ENCODE results near the gene GREB1L.

GREB1L gene

DNA sequence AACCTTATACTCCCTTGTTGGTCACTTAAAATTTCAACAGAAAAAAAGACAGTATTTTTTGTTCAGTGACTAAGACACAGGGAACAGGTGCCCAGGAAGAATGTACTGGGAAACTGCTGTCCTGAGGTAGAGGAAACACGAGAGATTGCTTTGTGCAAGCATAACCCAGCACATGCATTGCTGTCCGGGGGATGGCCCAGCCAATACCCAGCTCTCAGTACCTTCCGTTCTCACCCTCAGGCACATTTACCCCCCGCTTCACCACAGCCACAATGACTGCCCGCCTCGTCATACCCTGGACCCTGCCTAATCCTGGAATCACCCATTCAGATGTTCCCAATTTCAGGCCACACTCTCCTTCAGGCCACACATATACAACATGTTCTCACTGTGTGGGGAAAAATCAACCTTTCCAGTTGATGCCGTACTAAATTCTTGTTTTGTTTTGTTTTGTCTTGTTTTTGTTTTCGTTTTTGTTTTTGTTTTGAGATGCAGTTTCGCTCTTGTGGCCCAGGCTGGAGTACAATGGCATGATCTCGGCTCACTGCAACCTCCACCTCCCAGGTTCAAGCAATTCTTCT lies 217.8 kb downstream of the GREB1L start:
- no peak overlapping the region for H3K4me3 ChIP-seq (ENCODE audit: insufficient read length, low read depth)
- no peaks in the 10 kb centered on the region for H3K27me3 ChIP-seq (ENCODE audit: insufficient read depth, insufficient read length)
- TF ChIP-seq YY1 (IDR thresholded peaks at IDR 0.05; ENCODE audit: insufficient read depth, insufficient read length) = no peak
- TF ChIP-seq SUZ12 (IDR thresholded peaks at IDR 0.05; ENCODE audit: extremely low read depth, insufficient read depth, insufficient read length) = no peak
- no peak for TF ChIP-seq ZNF274 (IDR thresholded peaks at IDR 0.05; ENCODE audit: low read depth, low read length)
- H3K4me1 ChIP-seq (ENCODE audit: insufficient read depth, insufficient read length) = no peaks in the 10 kb centered on the region
- no peaks in the 10 kb centered on the region for H3K9me3 ChIP-seq (ENCODE audit: insufficient read depth, low read length)
- H3K36me3 ChIP-seq (ENCODE audit: insufficient read depth, insufficient read length, low read length) = no peaks in the 10 kb centered on the region
- DNase-seq (ENCODE audit: low read depth, low spot score) = no peak
- no peak overlapping the region for H3K9ac ChIP-seq (ENCODE audit: insufficient read length, low read depth)

DNA sequence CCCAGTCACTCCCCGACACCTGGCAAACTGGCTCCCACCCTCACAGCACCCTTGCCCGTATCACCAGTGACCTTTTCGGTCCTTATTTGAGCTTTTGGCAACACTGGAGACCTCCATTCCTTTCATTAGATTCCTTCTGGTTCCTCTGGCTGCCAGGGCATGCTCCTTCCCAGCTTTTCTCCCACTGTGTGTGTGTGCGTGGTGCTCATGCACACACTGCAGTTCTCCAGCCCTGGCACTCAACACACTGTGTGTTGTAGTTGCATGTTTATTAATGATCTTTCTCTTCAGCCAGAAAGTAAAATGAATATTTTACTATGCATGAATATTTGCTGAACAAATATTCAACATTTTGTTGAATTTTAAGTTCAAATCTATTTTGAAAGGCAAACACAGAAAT lies 219.4 kb downstream of the GREB1L start:
- TF ChIP-seq SUZ12 (IDR thresholded peaks at IDR 0.05; ENCODE audit: extremely low read depth, insufficient read depth, insufficient read length) (no peak), YY1 (IDR thresholded peaks at IDR 0.05; ENCODE audit: insufficient read depth, insufficient read length) (no peak), ZNF274 (IDR thresholded peaks at IDR 0.05; ENCODE audit: low read depth, low read length) (no peak)
- H3K9ac ChIP-seq (ENCODE audit: insufficient read length, low read depth) = no peak overlapping the region
- H3K9me3 ChIP-seq (ENCODE audit: insufficient read depth, low read length) = no peaks in the 10 kb centered on the region

DNA sequence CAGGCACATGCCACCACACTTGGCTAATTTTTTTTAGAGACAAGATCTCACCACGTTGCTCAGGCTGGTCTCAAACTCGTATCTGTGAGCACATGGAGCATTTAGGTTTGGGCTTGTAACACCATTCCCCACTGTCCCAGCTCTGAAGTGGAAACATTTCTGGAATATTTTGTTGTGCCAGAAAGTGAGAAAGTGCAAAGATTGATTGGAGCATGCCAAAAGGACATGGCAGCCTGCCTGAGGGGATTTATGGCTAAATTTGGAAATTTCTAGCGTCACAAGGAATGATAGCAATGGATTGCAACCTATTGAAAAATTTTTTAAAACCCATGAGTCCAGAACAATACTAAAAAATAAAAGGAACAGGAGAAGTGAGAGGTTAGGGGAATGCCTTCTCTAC lies 221.7 kb downstream of the GREB1L start:
- no peak overlapping the region for H3K9ac ChIP-seq (ENCODE audit: insufficient read length, low read depth)
- no peaks in the 10 kb centered on the region for H3K4me1 ChIP-seq (ENCODE audit: insufficient read depth, insufficient read length)
- no peaks in the 10 kb centered on the region for H3K27me3 ChIP-seq (ENCODE audit: insufficient read depth, insufficient read length)
- H3K4me3 ChIP-seq (ENCODE audit: insufficient read length, low read depth) = no peak overlapping the region
- DNase-seq (ENCODE audit: low read depth, low spot score) = no peak
- H3K9me3 ChIP-seq (ENCODE audit: insufficient read depth, low read length) = no peaks in the 10 kb centered on the region
- H3K36me3 ChIP-seq (ENCODE audit: insufficient read depth, insufficient read length, low read length) = no peaks in the 10 kb centered on the region
- TF ChIP-seq SUZ12 (IDR thresholded peaks at IDR 0.05; ENCODE audit: extremely low read depth, insufficient read depth, insufficient read length) (no peak), YY1 (IDR thresholded peaks at IDR 0.05; ENCODE audit: insufficient read depth, insufficient read length) (no peak), ZNF274 (IDR thresholded peaks at IDR 0.05; ENCODE audit: low read depth, low read length) (no peak)

More for the DNA sequence above, 219.4 kb downstream of the GREB1L start:
- DNase-seq (ENCODE audit: low read depth, low spot score) = no peak
- Histone ChIP-seq H3K36me3 (ENCODE audit: insufficient read depth, insufficient read length, low read length) (no peaks in the 10 kb centered on the region), H3K27me3 (ENCODE audit: insufficient read depth, insufficient read length) (no peaks in the 10 kb centered on the region), H3K4me3 (ENCODE audit: insufficient read length, low read depth) (no peak overlapping the region), H3K4me1 (ENCODE audit: insufficient read depth, insufficient read length) (no peaks in the 10 kb centered on the region)

DNA sequence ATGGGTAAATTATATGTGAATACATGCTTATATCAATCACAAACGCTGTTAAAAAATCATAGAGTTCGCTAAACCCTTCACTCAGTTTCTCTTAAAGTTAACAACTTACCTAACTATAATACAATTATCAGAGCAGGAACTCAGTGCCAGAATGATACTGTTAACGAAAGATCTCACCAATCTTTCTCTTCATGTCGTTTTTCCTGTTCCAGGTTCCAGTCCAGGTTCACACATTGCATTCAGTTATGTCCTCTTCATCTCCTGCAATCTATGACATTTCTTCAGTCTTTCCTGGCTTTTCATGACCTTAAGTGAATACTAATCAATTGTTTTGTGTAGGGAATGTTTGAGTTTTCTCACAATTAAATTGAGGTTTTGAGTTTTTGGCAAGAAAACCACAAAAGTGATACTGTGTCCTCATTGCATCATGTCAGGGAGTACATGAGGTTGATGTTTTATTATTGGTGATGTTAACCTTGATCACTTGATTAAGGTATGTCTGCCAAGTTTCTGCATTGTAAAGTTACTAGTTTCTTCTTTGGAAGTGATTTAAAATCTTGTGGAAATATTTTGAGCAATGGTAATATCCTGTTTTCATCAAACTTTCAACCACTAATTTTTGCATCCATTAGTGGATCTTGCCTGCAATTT lies 226.6 kb downstream of the GREB1L start:
- H3K4me3 ChIP-seq (ENCODE audit: insufficient read length, low read depth) = no peak overlapping the region
- no peak for TF ChIP-seq SUZ12 (IDR thresholded peaks at IDR 0.05; ENCODE audit: extremely low read depth, insufficient read depth, insufficient read length)
- DNase-seq (ENCODE audit: low read depth, low spot score) = no peak
- no peaks in the 10 kb centered on the region for H3K27me3 ChIP-seq (ENCODE audit: insufficient read depth, insufficient read length)
- no peak overlapping the region for H3K9ac ChIP-seq (ENCODE audit: insufficient read length, low read depth)
- H3K4me1 ChIP-seq (ENCODE audit: insufficient read depth, insufficient read length) = no peaks in the 10 kb centered on the region
- H3K9me3 ChIP-seq (ENCODE audit: insufficient read depth, low read length) = no peaks in the 10 kb centered on the region
- no peaks in the 10 kb centered on the region for H3K36me3 ChIP-seq (ENCODE audit: insufficient read depth, insufficient read length, low read length)

DNA sequence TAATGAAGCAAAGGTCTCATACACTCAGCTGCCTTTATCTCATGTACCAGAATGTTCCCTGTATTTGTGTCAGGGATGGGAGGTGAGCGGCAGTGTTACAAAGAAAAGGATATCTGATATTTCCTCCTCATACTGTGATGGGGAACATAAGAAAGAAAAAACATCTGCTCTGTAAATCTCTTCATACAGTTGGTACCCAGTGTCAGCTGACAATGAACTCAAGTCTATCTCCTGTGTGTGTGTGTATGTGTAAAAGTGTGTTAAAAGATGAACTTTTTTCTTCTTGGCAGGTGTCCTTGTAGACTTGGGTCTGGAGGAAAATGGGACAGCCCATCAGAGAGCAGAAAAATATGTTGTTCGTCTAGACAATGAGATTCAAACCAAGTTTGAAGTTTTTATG lies 230.7 kb downstream of the GREB1L start:
- no peak overlapping the region for H3K4me3 ChIP-seq (ENCODE audit: insufficient read length, low read depth)
- H3K36me3 ChIP-seq (ENCODE audit: insufficient read depth, insufficient read length, low read length) = no peaks in the 10 kb centered on the region
- H3K9me3 ChIP-seq (ENCODE audit: insufficient read depth, low read length) = no peaks in the 10 kb centered on the region; the same call in 1 of the 2 replicates
- H3K4me1 ChIP-seq (ENCODE audit: insufficient read depth, insufficient read length) = no peaks in the 10 kb centered on the region
- TF ChIP-seq ZNF274 (IDR thresholded peaks at IDR 0.05; ENCODE audit: low read depth, low read length) (no peak), SUZ12 (IDR thresholded peaks at IDR 0.05; ENCODE audit: extremely low read depth, insufficient read depth, insufficient read length) (no peak), YY1 (IDR thresholded peaks at IDR 0.05; ENCODE audit: insufficient read depth, insufficient read length) (no peak)
- no peaks in the 10 kb centered on the region for H3K27me3 ChIP-seq (ENCODE audit: insufficient read depth, insufficient read length)
- H3K9ac ChIP-seq (ENCODE audit: insufficient read length, low read depth) = no peak overlapping the region
- no peak for DNase-seq (ENCODE audit: low read depth, low spot score)

DNA sequence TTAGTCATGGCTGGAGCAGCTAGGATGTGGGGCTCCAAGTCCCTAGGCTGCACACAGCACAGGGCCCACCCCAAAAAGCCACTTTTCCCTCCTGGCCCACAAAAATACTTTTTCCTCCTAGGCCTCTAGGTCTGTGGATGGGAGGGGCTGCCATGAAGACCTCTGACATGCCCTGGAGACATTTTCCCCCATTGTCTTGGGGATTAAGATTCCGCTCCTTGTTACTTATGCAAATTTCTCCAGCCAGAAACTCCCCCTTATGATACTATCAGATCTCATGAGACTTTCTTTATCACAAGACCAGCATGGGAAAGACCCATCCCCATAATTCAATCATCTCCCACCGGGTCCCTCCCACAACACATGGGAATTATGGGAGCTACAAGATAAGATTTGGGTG lies 232.6 kb downstream of the GREB1L start:
- Histone ChIP-seq H3K27me3 (ENCODE audit: insufficient read depth, insufficient read length) (no peaks in the 10 kb centered on the region), H3K9ac (ENCODE audit: insufficient read length, low read depth) (no peak overlapping the region), H3K4me1 (ENCODE audit: insufficient read depth, insufficient read length) (no peaks in the 10 kb centered on the region), H3K4me3 (ENCODE audit: insufficient read length, low read depth) (no peak overlapping the region), H3K9me3 (ENCODE audit: insufficient read depth, low read length) (no peaks in the 10 kb centered on the region; the same call in 1 of the 2 replicates), H3K36me3 (ENCODE audit: insufficient read depth, insufficient read length, low read length) (no peaks in the 10 kb centered on the region)
- DNase-seq (ENCODE audit: low read depth, low spot score) = no peak
- TF ChIP-seq YY1 (IDR thresholded peaks at IDR 0.05; ENCODE audit: insufficient read depth, insufficient read length) (no peak), SUZ12 (IDR thresholded peaks at IDR 0.05; ENCODE audit: extremely low read depth, insufficient read depth, insufficient read length) (no peak), ZNF274 (IDR thresholded peaks at IDR 0.05; ENCODE audit: low read depth, low read length) (no peak)

DNA sequence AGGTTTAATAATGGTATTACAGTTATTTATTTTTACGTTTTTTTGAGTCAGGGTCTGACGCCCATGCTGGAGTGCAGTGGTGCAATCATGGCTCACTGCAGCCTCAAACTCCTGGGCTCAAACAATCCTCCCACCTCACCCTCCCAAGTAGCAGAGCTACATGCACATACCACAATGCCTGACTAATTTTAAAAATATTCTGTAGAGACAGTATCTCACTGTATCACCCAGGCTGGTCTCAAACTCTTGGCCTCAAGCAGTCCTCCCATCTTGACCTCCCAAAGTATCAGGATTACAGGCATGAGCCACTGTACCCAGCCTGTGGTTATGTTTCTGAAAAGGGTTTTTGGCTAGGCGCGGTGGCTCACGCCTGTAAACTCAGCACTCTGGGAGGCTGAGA lies 237.7 kb downstream of the GREB1L start:
- H3K9me3 ChIP-seq (ENCODE audit: insufficient read depth, low read length) = no peaks in the 10 kb centered on the region
- H3K36me3 ChIP-seq (ENCODE audit: insufficient read depth, insufficient read length, low read length) = no peaks in the 10 kb centered on the region
- H3K9ac ChIP-seq (ENCODE audit: insufficient read length, low read depth) = no peak overlapping the region
- H3K4me3 ChIP-seq (ENCODE audit: insufficient read length, low read depth) = no peak overlapping the region
- no peaks in the 10 kb centered on the region for H3K27me3 ChIP-seq (ENCODE audit: insufficient read depth, insufficient read length)
- TF ChIP-seq SUZ12 (IDR thresholded peaks at IDR 0.05; ENCODE audit: extremely low read depth, insufficient read depth, insufficient read length) (no peak), ZNF274 (IDR thresholded peaks at IDR 0.05; ENCODE audit: low read depth, low read length) (no peak), YY1 (IDR thresholded peaks at IDR 0.05; ENCODE audit: insufficient read depth, insufficient read length) (no peak)
- no peak for DNase-seq (ENCODE audit: low read depth, low spot score)
- H3K4me1 ChIP-seq (ENCODE audit: insufficient read depth, insufficient read length) = no peaks in the 10 kb centered on the region
